K562 (cell line): ENCODE results near the gene KCNK4. TPM values are rescaled to one million over a fixed set of nuclear protein-coding genes. Genes with fewer than 3 reads are reported as not detected.

ENCODE experiments used
- ATF6 ChIP-seq: sonication (generic); formaldehyde crosslinking; IDR thresholded peaks from 2 replicates; pipeline ENCODE4 v1.4.0; 2020; ENCODE audit warnings: mild to moderate bottlenecking, missing genetic modification reagents
- CBX8 ChIP-seq: fragments of 200-600 bp; sonication (generic); IDR thresholded peaks from 2 replicates; pipeline ENCODE4 v1.6.1; 2012; ENCODE audit warnings: borderline replicate concordance, mixed run types, low read depth, mild to moderate bottlenecking, moderate library complexity, mixed read lengths, low read length, control low read depth, inconsistent platforms; ENCODE audit not compliant: poor library complexity, severe bottlenecking; ENCODE audit errors: extremely low read depth
- GABPB1 ChIP-seq: sonication (generic); formaldehyde crosslinking; IDR thresholded peaks from 2 replicates; pipeline ENCODE4 v1.8.0; 2022; ENCODE audit warnings: mild to moderate bottlenecking, missing genetic modification reagents
- HDAC2 ChIP-seq: fragments of 450-650 bp; IDR thresholded peaks from 2 replicates; pipeline ENCODE4 v1.6.1; 2016; ENCODE audit warnings: mild to moderate bottlenecking
- MTA3 ChIP-seq: fragments of 450-650 bp; formaldehyde crosslinking; IDR thresholded peaks from 2 replicates; pipeline ENCODE4 v1.6.1; 2017; ENCODE audit warnings: mild to moderate bottlenecking, borderline replicate concordance
- NFE2 ChIP-seq: IDR thresholded peaks from 2 replicates; pipeline ENCODE4 v1.6.1; 2014; ENCODE audit warnings: antibody characterized with exemption, low read depth
- PBX2 ChIP-seq, 2 experiments: IDR thresholded peaks in 1 of 2; conservative IDR thresholded peaks in 1 of 2; 2 replicates each; pipeline ENCODE4 v1.6.1; 2016; ENCODE audit warnings: low read depth in 2 of 2, mild to moderate bottlenecking in 1 of 2, missing compliant biosample characterization in 1 of 2, missing genetic modification characterization in 1 of 2, moderate library complexity in 1 of 2
- PTTG1 ChIP-seq: fragments of 450-650 bp; IDR thresholded peaks from 2 replicates; pipeline ENCODE4 v1.6.1; 2016; ENCODE audit warnings: low read depth, mild to moderate bottlenecking, missing genetic modification characterization, missing compliant biosample characterization
- RAD21 ChIP-seq, 2 experiments: fragments of 250-450 bp in 1 of 2; fragments of 450-650 bp in 1 of 2; sonication (Bioruptor Pico) in 1 of 2; formaldehyde crosslinking in 1 of 2; IDR thresholded peaks in 1 of 2; conservative IDR thresholded peaks in 1 of 2; 2 replicates each; pipeline versions ENCODE4 v1.4.0 to v1.8.0; 2020 to 2022; ENCODE audit warnings: mild to moderate bottlenecking in 2 of 2, moderate library complexity in 1 of 2
- REST ChIP-seq, 2 experiments: fragments of 450-650 bp; formaldehyde crosslinking in 1 of 2; IDR thresholded peaks; 2 replicates each; pipeline versions ENCODE4 v1.4.0 to v1.6.1; 2014 to 2020; ENCODE audit warnings: mild to moderate bottlenecking in 2 of 2, borderline replicate concordance in 1 of 2, low read depth in 1 of 2
- SMARCA4 ChIP-seq: fragments of 450-650 bp; IDR thresholded peaks from 2 replicates; pipeline ENCODE4 v1.6.1; 2016
- SOX6 ChIP-seq: fragments of 450-650 bp; IDR thresholded peaks from 2 replicates; pipeline ENCODE4 v1.6.1; 2014; ENCODE audit warnings: mild to moderate bottlenecking
- SUPT5H ChIP-seq: fragments of 450-650 bp; IDR thresholded peaks from 2 replicates; pipeline ENCODE4 v1.6.1; 2016
- polyA plus RNA-seq, 8 experiments: library from polyadenylated mRNA; depleted of rRNA in 4 of 8; stranded (reverse) in 5 of 8; unstranded in 3 of 8; fragments of >200 nt; fragmentation: Nextera tagmentation in 2 of 8; fragmentation: Illumina TruSeq in 1 of 8; extraction: Ambion mirVana in 2 of 8; extraction: Trizol in 1 of 8; gene quantifications; 2 replicates each; pipeline versions ENCODE4 v1.2.1 to v1.2.3, GENCODE V29; 2011 to 2014; ENCODE audit warnings: inconsistent platforms in 1 of 8, missing spikeins in 1 of 8
- total RNA-seq, 7 experiments: library from RNA; depleted of rRNA in 6 of 7; stranded (reverse); fragments of >200 nt in 6 of 7; fragmentation: Illumina TruSeq in 2 of 7; extraction: Trizol in 2 of 7; gene quantifications; 2 replicates each; pipeline versions ENCODE4 v1.2.1 to v1.2.3, GENCODE V29; 2011 to 2021; ENCODE audit warnings: low replicate concordance in 1 of 7

Gene KCNK4
- total and polyA plus RNA-seq, 9 of the 15 experiments (the other 6 are each of a cell fraction or from before 2014, with no cell fraction given) = not detected

GRCh38 chr11:64331569-64332371 is 40.7 kb downstream of the KCNK4 start (continued):
- TF ChIP-seq PBX2 (CRISPR knock-in tag; IDR thresholded peaks at IDR 0.05; ENCODE audit: low read depth) = no peak
- 0 out of 2 replicates have a peak, but pooled peaks have one; percentile 38 for TF ChIP-seq PBX2 (tag; conservative IDR thresholded peaks at IDR 0.05; ENCODE audit: low read depth)
- peak; percentile 49; the same call in 1 of the 2 replicates for TF ChIP-seq SUPT5H
- peak; percentile 13; the same call in 1 of the 2 replicates for TF ChIP-seq SOX6
- TF ChIP-seq ATF6 (CRISPR knock-in tag) = no peak
- TF ChIP-seq SMARCA4 = peak; percentile 91
- no peak for TF ChIP-seq PTTG1
- TF ChIP-seq RAD21 (CRISPR knock-in tag; conservative IDR thresholded peaks at IDR 0.05 in 1 of 2, IDR thresholded peaks at IDR 0.05 in 1 of 2) = peak; percentile 51 to 71
- peak; percentile 81 for TF ChIP-seq NFE2
- no peak for TF ChIP-seq CBX8
- TF ChIP-seq REST (IDR thresholded peaks at IDR 0.05; ENCODE audit: borderline replicate concordance) = peak; percentile 54; the same call in 1 of the 2 replicates
- TF ChIP-seq REST (CRISPR knock-in tag; IDR thresholded peaks at IDR 0.05; ENCODE audit: low read depth) = no peak
- TF ChIP-seq MTA3 = peak; percentile 70; the same call in 1 of the 2 replicates
- peak; percentile 87 for TF ChIP-seq HDAC2
- TF ChIP-seq GABPB1 = peak; percentile 26; the same call in 1 of the 2 replicates
